ENCODE measurements around the gene P2RX7.

DNA sequence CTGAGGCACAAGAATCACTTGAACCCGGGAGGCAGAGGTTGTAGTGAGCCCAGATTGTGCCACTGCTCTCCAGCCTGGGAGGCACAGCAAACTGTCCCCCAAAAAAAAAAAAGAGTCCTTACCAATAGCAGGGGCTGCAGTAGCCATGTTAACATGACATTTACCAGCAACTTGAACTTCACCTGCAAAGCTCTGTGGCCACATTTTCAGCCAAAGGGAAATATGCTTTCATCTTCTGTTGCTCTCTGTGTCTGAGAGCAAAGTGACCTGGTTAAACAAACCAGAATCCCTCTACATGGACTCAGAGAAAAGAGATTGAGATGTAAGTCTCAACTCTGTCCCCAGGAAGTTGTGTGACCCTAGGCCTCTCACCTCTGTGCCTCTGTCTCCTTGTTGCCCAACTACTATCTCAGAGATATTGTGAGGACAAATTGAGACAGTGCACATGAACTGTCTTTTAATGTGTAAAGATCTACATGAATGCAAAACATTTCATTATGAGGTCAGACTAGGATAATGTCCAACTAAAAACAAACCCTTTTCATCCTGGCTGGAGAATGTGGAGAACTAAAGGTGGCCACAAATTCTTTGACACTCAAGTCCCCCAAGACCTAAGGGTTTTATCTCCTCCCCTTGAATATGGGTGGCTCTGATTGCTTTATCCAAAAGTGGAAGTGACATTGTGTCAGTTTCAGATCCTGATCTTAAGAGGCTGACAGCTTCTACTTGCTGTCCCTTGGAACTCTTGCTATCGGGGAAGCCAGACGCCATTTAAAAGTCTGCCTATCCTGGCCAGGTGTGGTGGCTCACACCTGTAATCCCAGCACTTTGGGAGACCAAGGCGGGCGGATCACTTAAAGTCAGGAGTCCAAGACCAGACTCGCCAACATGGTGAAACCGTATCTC lies 52.6 kb downstream of the P2RX7 start:
- TF ChIP-seq, protein P1, sequence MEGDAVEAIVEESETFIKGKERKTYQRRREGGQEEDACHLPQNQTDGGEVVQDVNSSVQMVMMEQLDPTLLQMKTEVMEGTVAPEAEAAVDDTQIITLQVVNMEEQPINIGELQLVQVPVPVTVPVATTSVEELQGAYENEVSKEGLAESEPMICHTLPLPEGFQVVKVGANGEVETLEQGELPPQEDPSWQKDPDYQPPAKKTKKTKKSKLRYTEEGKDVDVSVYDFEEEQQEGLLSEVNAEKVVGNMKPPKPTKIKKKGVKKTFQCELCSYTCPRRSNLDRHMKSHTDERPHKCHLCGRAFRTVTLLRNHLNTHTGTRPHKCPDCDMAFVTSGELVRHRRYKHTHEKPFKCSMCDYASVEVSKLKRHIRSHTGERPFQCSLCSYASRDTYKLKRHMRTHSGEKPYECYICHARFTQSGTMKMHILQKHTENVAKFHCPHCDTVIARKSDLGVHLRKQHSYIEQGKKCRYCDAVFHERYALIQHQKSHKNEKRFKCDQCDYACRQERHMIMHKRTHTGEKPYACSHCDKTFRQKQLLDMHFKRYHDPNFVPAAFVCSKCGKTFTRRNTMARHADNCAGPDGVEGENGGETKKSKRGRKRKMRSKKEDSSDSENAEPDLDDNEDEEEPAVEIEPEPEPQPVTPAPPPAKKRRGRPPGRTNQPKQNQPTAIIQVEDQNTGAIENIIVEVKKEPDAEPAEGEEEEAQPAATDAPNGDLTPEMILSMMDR (IDR thresholded peaks at IDR 0.05) = no peak
- no peak for TF ChIP-seq POLR2A (IDR thresholded peaks at IDR 0.05)
